Measurements from ENCODE around the gene ASPDH. TPM values are rescaled to one million over a fixed set of nuclear protein-coding genes. Genes with fewer than 3 reads are reported as not detected.

Gene ASPDH
- total and polyA plus RNA-seq, 2 of the 4 experiments (the other 2 are of a cell fraction): not detected

- Histone ChIP-seq H3K27me3 (ENCODE audit: control insufficient read depth, insufficient read depth, low read length) (peaks cover 23% of the 10 kb centered on the region), H4K91ac (ENCODE audit: insufficient read depth, low read depth, low read length) (no peak overlapping the region), H3K9me3 (ENCODE audit: control insufficient read depth, insufficient read depth, low read length) (no peaks in the 10 kb centered on the region), H3K4ac (ENCODE audit: low read depth, low read length) (no peak overlapping the region), H2AK9ac (replicated peaks; ENCODE audit: low read depth, low read length, poor library complexity) (no peak overlapping the region), H4K8ac (ENCODE audit: low read depth in 2 of 2, low read length in 2 of 2) (no peak overlapping the region), H2BK20ac (ENCODE audit: low read depth, low read length) (no peak overlapping the region), H3K9me1 (ENCODE audit: insufficient read depth, low read length) (no peaks in the 10 kb centered on the region; the same call in 1 of the 2 replicates), H3K23ac (ENCODE audit: low read depth, low read length) (no peak overlapping the region), H2AFZ (replicated peaks; ENCODE audit: low read length, poor library complexity) (peak overlapping the region; percentile 96), H3K9ac (ENCODE audit: low read depth, low read length) (no peak overlapping the region), H2BK120ac (ENCODE audit: low read depth, low read length) (no peak overlapping the region), H2BK15ac (ENCODE audit: low read depth, low read length) (no peak overlapping the region), H2AK5ac (ENCODE audit: low read depth, low read length) (no peak overlapping the region), H3K36me3 (ENCODE audit: control insufficient read depth, insufficient read depth, low read length) (no peaks in the 10 kb centered on the region), H3K4me1 (ENCODE audit: control insufficient read depth, insufficient read depth, low read length) (no peaks in the 10 kb centered on the region), H3K27ac (ENCODE audit: insufficient read depth, low read length) (no peak overlapping the region), H4K5ac (ENCODE audit: low read depth, low read length) (no peak overlapping the region), H3K18ac (ENCODE audit: low read depth, low read length) (no peak overlapping the region), H2BK5ac (ENCODE audit: low read depth, low read length, poor library complexity, severe bottlenecking) (no peak overlapping the region), H3K14ac (replicated peaks; ENCODE audit: low read depth, low read length) (no peak overlapping the region), H3K79me1 (ENCODE audit: low read depth in 1 of 2, low read length in 2 of 2) (no peaks in the 10 kb centered on the region), H3K4me3 (ENCODE audit: insufficient read depth, low read depth, low read length) (no peak overlapping the region), H4K20me1 (ENCODE audit: insufficient read depth, low read length) (no peaks in the 10 kb centered on the region), H3K56ac (ENCODE audit: extremely low read depth, insufficient read depth, low read length) (no peak overlapping the region), H3K4me2 (ENCODE audit: low read depth, low read length) (no peak overlapping the region; the same call in 1 of the 2 replicates)
- in situ Hi-C loops (cut with MboI; ENCODE audit: low sequenced_read_pairs) (no loop called here), intact Hi-C loops (cut with micrococcal nuclease) (no loop called here), dilution Hi-C loops (cut with HindIII; ENCODE audit: low sequenced_read_pairs, unreplicated experiment) (no loop called here)
- no TSS peak for BruUV-seq (replicated peaks)
- WGBS, 2 experiments (ENCODE audit: extremely low coverage in 2 of 2, insufficient read length in 1 of 2): 9% methylated on average over 7 of the region's 20 CpGs; no CpG with 5 or more reads in 1 of the 2 experiments
- DNase-seq (no peak), ATAC-seq (ENCODE audit: low read depth) (no peak)
- CTCF ChIA-PET: interaction anchor here (1.0 to 1.4 kb wide), 3 partner anchors 29 to 257 kb away, joined by 3 to 4 read pairs (median 3); no protein-coding TSS in a partner anchor
- POLR2A ChIA-PET (ENCODE audit: unreplicated experiment): interaction anchor here (0.7 kb wide), 1 partner anchor 30 kb away, joined by 3 read pairs; no protein-coding TSS in a partner anchor
- TF ChIP-seq CHD1 (IDR thresholded peaks at IDR 0.05; ENCODE audit: low read depth, low read length) (no peak), MAFK (IDR thresholded peaks at IDR 0.05; ENCODE audit: low read depth, low read length) (no peak)
Observed at GRCh38 chr19:50557009-50557613, 43.4 kb upstream of the ASPDH start.
